ENCODE data around the gene RORC.

- TF ChIP-seq POLR2AphosphoS5 (IDR thresholded peaks at IDR 0.05; ENCODE audit: low read depth, low read length) (no peak), POLR2A (IDR thresholded peaks at IDR 0.05; ENCODE audit: low read depth, low read length) (no peak)
Measured at GRCh38 chr1:151830055-151830454, 1.5 kb downstream of the RORC start.

All from GM12892 (cell line).